NOMO-1 treated with DMSO at 0.1 percent for 48 hours (cell line): ENCODE measurements around the gene CXADR.
"Not testable (repeated sequence)": the region's sequence is repeated elsewhere in the genome, so short reads cannot be mapped to it uniquely, and the experiment has no call there.

Experiments
- DNase-seq: peaks from one replicate; lab custom pipeline; 2025; ENCODE audit not compliant: unreplicated experiment; lab: John Stamatoyannopoulos, UW

Gene CXADR

GRCh38 chr21:17501107-17502006, 11.5 kb upstream of the CXADR start:
- DNase-seq: no peak

GRCh38 chr21:17502985-17503384, 9.9 kb upstream of the CXADR start:
- DNase-seq: not testable (repeated sequence)

- no peak for DNase-seq
These were observed 5.9 kb upstream of the CXADR start for GRCh38 chr21:17506951-17507350.

GRCh38 chr21:17507591-17507990, 5.3 kb upstream of the CXADR start:
- DNase-seq: no peak

GRCh38 chr21:17513214-17514123, 626 bp downstream of the CXADR start:
- no peak for DNase-seq

- DNase-seq: peak; percentile 41
These were observed 1.4 kb downstream of the CXADR start for GRCh38 chr21:17514124-17514845.

GRCh38 chr21:17517008-17517407, 4.2 kb downstream of the CXADR start:
- DNase-seq: not testable (repeated sequence)

- DNase-seq: no peak
These were observed 6.4 kb downstream of the CXADR start for GRCh38 chr21:17519208-17519738.

GRCh38 chr21:17519965-17520609, 7.2 kb downstream of the CXADR start:
- no peak for DNase-seq

- no peak for DNase-seq
These were observed 10.2 kb downstream of the CXADR start for GRCh38 chr21:17523007-17523451.

- DNase-seq: not testable (repeated sequence)
These were observed 11.2 kb downstream of the CXADR start for GRCh38 chr21:17523979-17524494.

GRCh38 chr21:17524635-17525034, 11.8 kb downstream of the CXADR start:
- DNase-seq: no peak

- no peak for DNase-seq
These were observed 13.9 kb downstream of the CXADR start for GRCh38 chr21:17526776-17527175.

GRCh38 chr21:17527240-17527639, 14.4 kb downstream of the CXADR start:
- no peak for DNase-seq

- DNase-seq: no peak
These were observed 14.9 kb downstream of the CXADR start for GRCh38 chr21:17527711-17528110.

GRCh38 chr21:17529648-17530047, 16.8 kb downstream of the CXADR start:
- DNase-seq: no peak

GRCh38 chr21:17532292-17532691, 19.4 kb downstream of the CXADR start:
- DNase-seq: no peak

GRCh38 chr21:17536381-17536780, 23.5 kb downstream of the CXADR start:
- DNase-seq: peak; percentile 51

GRCh38 chr21:17537299-17537698, 24.5 kb downstream of the CXADR start:
- DNase-seq: peak; percentile 29

GRCh38 chr21:17538576-17538975, 25.7 kb downstream of the CXADR start:
- DNase-seq: no peak
